Upper lobe of right lung (tissue), 1 donor: ENCODE results near the gene SCAP. TPM values are rescaled to one million over a fixed set of nuclear protein-coding genes. Genes with fewer than 3 reads are reported as not detected.
"Not testable (repeated sequence)": the region's sequence is repeated elsewhere in the genome, so short reads cannot be mapped to it uniquely, and the experiment has no call there.

Source experiments
- ATAC-seq: fragments of 200-7000 bp; cut with Tn5 transposase; one replicate; pipeline ENCODE4 v1.9.1; 2020; ENCODE audit warnings: mild to moderate bottlenecking, moderate library complexity
- DNase-seq: peaks from one replicate; pipeline ENCODE4 v3.0.0-alpha.2; 2020
- H3K27ac ChIP-seq: fragments of 200-600 bp; one replicate; pipeline ENCODE4 v1.8.0; 2022
- H3K27me3 ChIP-seq: fragments of 200-600 bp; one replicate; pipeline ENCODE4 v1.8.0; 2022; ENCODE audit warnings: mild to moderate bottlenecking
- H3K36me3 ChIP-seq: fragments of 200-600 bp; one replicate; pipeline ENCODE4 v1.8.0; 2022
- H3K4me1 ChIP-seq: fragments of 200-600 bp; one replicate; pipeline ENCODE4 v1.8.0; 2022
- H3K4me3 ChIP-seq: fragments of 200-600 bp; one replicate; pipeline ENCODE4 v1.8.0; 2022; ENCODE audit warnings: mild to moderate bottlenecking
- H3K9me3 ChIP-seq: fragments of 200-600 bp; one replicate; pipeline ENCODE4 v1.8.0; 2022
- intact Hi-C: fragments of 100-400 bp; cut with DNase I; formaldehyde crosslinking; loops from one replicate; pipeline ENCODE4 v1.11.0; 2022
- total RNA-seq: library from RNA; stranded (reverse); fragmentation: NEBNext Ultra II Directional; extraction: Animal tissue kit (Norgen Biotek cat#: 25700); gene quantifications from one replicate; pipeline ENCODE4 v1.2.1, GENCODE V29; 2021
- TF ChIP-seq, protein P1 (sequence below): fragments of 200-600 bp; IDR thresholded peaks from one replicate; pipeline ENCODE4 v1.8.0; 2022; ENCODE audit warnings: antibody characterized with exemption
- donor health status: DM: no; HTN: yes; CAD: no; lungs with severe emphysema.

SCAP gene
- total RNA-seq, 1 donor from 2014 or later = 66.5 TPM

DNA sequence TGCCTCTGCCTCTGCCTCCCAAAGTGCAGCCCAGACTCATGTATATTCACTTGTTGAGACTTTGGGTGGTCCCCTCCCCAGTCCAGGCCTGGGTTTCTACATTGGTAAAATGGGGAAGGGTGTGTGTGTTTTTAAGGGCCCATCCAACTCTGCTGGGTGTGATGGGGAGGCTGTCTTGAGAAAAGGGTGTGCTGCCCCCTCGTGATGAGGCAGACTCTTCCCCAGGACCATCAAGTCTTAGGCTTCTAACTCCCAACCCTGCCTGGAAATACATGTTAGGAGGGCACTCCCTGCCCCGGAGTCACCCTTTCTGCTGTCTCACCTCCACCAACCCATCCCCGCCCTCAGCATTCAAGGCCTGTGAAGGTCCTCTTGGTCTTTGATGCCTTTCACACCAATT, 99.3 kb downstream of the SCAP start:
- Histone ChIP-seq H3K4me3 (no peak overlapping the region), H3K4me1 (peaks cover 13% of the 10 kb centered on the region), H3K9me3 (no peaks in the 10 kb centered on the region), H3K36me3 (no peaks in the 10 kb centered on the region), H3K27ac (no peak overlapping the region), H3K27me3 (no peaks in the 10 kb centered on the region)
- DNase-seq (no peak), ATAC-seq (no peak)
- TF ChIP-seq, protein P1, sequence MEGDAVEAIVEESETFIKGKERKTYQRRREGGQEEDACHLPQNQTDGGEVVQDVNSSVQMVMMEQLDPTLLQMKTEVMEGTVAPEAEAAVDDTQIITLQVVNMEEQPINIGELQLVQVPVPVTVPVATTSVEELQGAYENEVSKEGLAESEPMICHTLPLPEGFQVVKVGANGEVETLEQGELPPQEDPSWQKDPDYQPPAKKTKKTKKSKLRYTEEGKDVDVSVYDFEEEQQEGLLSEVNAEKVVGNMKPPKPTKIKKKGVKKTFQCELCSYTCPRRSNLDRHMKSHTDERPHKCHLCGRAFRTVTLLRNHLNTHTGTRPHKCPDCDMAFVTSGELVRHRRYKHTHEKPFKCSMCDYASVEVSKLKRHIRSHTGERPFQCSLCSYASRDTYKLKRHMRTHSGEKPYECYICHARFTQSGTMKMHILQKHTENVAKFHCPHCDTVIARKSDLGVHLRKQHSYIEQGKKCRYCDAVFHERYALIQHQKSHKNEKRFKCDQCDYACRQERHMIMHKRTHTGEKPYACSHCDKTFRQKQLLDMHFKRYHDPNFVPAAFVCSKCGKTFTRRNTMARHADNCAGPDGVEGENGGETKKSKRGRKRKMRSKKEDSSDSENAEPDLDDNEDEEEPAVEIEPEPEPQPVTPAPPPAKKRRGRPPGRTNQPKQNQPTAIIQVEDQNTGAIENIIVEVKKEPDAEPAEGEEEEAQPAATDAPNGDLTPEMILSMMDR = no peak
- intact Hi-C loops = no loop called here

DNA sequence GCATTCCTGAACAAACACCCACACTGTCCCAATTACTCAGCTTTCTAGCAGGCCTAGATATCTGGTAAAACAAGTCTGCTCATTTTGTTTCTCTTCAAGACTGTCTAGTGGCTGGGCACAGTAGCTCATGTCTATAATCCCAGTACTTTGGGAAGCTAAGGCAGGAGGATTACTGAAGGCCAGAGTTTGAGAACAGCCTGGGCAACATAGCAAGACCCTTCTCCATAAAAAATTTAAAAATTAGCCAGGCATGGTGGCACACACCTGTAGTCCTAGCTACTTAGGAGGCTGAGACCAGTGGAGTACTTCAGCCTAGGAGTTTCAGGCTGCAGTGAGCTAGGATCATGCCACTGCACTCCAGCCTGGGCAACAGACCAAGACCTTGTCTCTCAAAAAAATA, 101.2 kb downstream of the SCAP start:
- ATAC-seq = no peak
- Histone ChIP-seq H3K27me3 (no peaks in the 10 kb centered on the region), H3K27ac (no peak overlapping the region), H3K4me1 (peaks cover 9% of the 10 kb centered on the region), H3K36me3 (no peaks in the 10 kb centered on the region), H3K9me3 (no peaks in the 10 kb centered on the region), H3K4me3 (no peak overlapping the region)
- intact Hi-C loops = no loop called here
- DNase-seq = no peak
- TF ChIP-seq, protein P1 = no peak

- Histone ChIP-seq H3K9me3 (no peaks in the 10 kb centered on the region), H3K4me1 (no peaks in the 10 kb centered on the region), H3K27me3 (no peaks in the 10 kb centered on the region), H3K36me3 (no peaks in the 10 kb centered on the region), H3K4me3 (no peak overlapping the region), H3K27ac (no peak overlapping the region)
- TF ChIP-seq, protein P1 = peak; percentile 50
- intact Hi-C loops = no loop called here
- no peak for DNase-seq
- peak; percentile 58 for ATAC-seq
These were observed 104.6 kb downstream of the SCAP start for GRCh38 chr3:47370887-47371697.

GRCh38 chr3:47370020-47370419, 105.7 kb downstream of the SCAP start:
- ATAC-seq, H3K4me1 ChIP-seq, H3K27me3 ChIP-seq, H3K27ac ChIP-seq, H3K9me3 ChIP-seq, H3K4me3 ChIP-seq, intact Hi-C loops, DNase-seq, H3K36me3 ChIP-seq: not testable (repeated sequence)

DNA sequence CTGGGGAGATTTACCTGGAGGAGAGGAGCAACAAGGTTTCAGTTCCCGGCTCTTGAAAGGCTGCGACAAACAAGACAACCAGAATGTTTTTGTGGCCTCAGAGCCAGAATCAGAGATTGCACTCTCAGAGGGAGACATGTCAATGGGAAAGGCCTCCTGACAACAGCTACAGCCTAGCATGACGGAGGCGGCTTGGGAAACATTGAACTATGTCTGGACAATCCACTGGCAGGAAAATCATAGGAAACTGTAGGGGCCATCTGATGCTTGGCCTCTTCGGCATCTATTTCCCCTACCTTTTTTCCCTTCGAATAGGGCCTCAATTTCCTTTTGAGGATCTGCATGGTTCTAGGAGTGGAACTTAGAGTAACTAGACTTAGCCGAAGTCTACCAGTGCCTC, 108.1 kb downstream of the SCAP start:
- no peak for ATAC-seq
- no peaks in the 10 kb centered on the region for H3K27me3 ChIP-seq
- no peak for DNase-seq
- no peak overlapping the region for H3K27ac ChIP-seq
- no peaks in the 10 kb centered on the region for H3K9me3 ChIP-seq
- H3K4me1 ChIP-seq = peaks cover under 1% of the 10 kb centered on the region
- H3K4me3 ChIP-seq = no peak overlapping the region
- TF ChIP-seq, protein P1 = no peak
- intact Hi-C loops = no loop called here
- no peaks in the 10 kb centered on the region for H3K36me3 ChIP-seq

GRCh38 chr3:47366833-47367232, 108.9 kb downstream of the SCAP start:
- Histone ChIP-seq H3K27ac (no peak overlapping the region), H3K4me3 (no peak overlapping the region), H3K36me3 (no peaks in the 10 kb centered on the region), H3K9me3 (no peaks in the 10 kb centered on the region), H3K4me1 (peaks cover 6% of the 10 kb centered on the region), H3K27me3 (no peaks in the 10 kb centered on the region)
- ATAC-seq (no peak), DNase-seq (no peak)
- TF ChIP-seq, protein P1 = no peak
- intact Hi-C loops = no loop called here
